Endothelial cell of umbilical vein (primary cell): ENCODE data around the gene SPTB. TPM values are rescaled to one million over a fixed set of nuclear protein-coding genes. Genes with fewer than 3 reads are reported as not detected.

Experiments
- BruUV-seq: library from RNA; stranded (reverse); fragments of 400-500 nt; replicated peaks from 2 replicates; lab custom pipeline; 2021; lab: Mats Ljungman, UMichigan
- CTCF ChIA-PET: fragments of 300-600, 350-600 bp; sonication (Branson Sonifier 250); formaldehyde crosslinking; loops from one replicate; lab custom pipeline; 2021; ENCODE audit warnings: antibody characterized with exemption, inconsistent platforms; lab: Charles Lee
- POLR2A ChIA-PET: fragments of 300-600, 350-600 bp; sonication (Branson Sonifier 250); formaldehyde crosslinking; loops from one replicate; lab custom pipeline; 2021; ENCODE audit warnings: antibody characterized with exemption, inconsistent platforms; lab: Charles Lee
- DNase-seq: peaks from one replicate; pipeline ENCODE4 v3.0.0-alpha.2; 2011; ENCODE audit warnings: low read depth, low spot score
- FAIRE-seq: peaks from 2 replicates; lab custom pipeline; 2011; peaks lifted over from hg19 to GRCh38; lab: Jason Lieb, UNC
- H2AFZ ChIP-seq: 2 replicates; pipeline ENCODE4 v1.6.0; 2012; ENCODE audit warnings: low read depth, low read length, control low read depth, inconsistent platforms
- H3K27ac ChIP-seq: 2 replicates; pipeline ENCODE4 v1.5.1; 2011; ENCODE audit warnings: low read depth, mild to moderate bottlenecking, control low read depth, low read length, moderate library complexity; ENCODE audit not compliant: insufficient read depth
- H3K27me3 ChIP-seq, 2 experiments: 2 replicates each; pipeline versions ENCODE4 v1.6.0 to v1.6.1; 2011; ENCODE audit warnings: low read length in 2 of 2, mixed read lengths in 1 of 2; ENCODE audit not compliant: control insufficient read depth in 2 of 2, insufficient read depth in 2 of 2
- H3K36me3 ChIP-seq, 2 experiments: 2 replicates in 1 of 2; 3 replicates in 1 of 2; pipeline ENCODE4 v1.5.1; 2011; ENCODE audit warnings: low read length in 2 of 2, mild to moderate bottlenecking in 1 of 2, moderate library complexity in 1 of 2; ENCODE audit not compliant: control insufficient read depth in 2 of 2, insufficient read depth in 2 of 2; ENCODE audit errors: extremely low read depth in 1 of 2
- H3K4me1 ChIP-seq: 3 replicates; pipeline ENCODE4 v1.5.1; 2011; ENCODE audit warnings: mild to moderate bottlenecking, low read length; ENCODE audit not compliant: control insufficient read depth, insufficient read depth; ENCODE audit errors: extremely low read depth
- H3K4me2 ChIP-seq: 2 replicates; pipeline ENCODE4 v1.6.1; 2011; ENCODE audit warnings: low read length, control low read depth, mixed read lengths; ENCODE audit not compliant: insufficient read depth
- H3K4me3 ChIP-seq, 3 experiments: fragments of 200-600 bp in 1 of 3; sonication (generic), shearing (Covaris generic) in 1 of 3; replicated peaks in 1 of 3; 2 replicates each; pipeline ENCODE4 v1.5.1; 2011 to 2016; ENCODE audit warnings: control low read depth in 3 of 3, low read length in 3 of 3, mild to moderate bottlenecking in 2 of 3, inconsistent platforms in 1 of 3, low read depth in 1 of 3, moderate library complexity in 1 of 3; ENCODE audit not compliant: insufficient read depth in 1 of 3
- H3K79me2 ChIP-seq: 2 replicates; pipeline ENCODE4 v1.6.0; 2012; ENCODE audit warnings: low read length, inconsistent platforms; ENCODE audit not compliant: control insufficient read depth, insufficient read depth
- H3K9ac ChIP-seq: replicated peaks from 2 replicates; pipeline ENCODE3; 2011; ENCODE audit warnings: low read length, control low read depth; ENCODE audit not compliant: insufficient read depth; ENCODE audit errors: extremely low read depth
- H3K9me1 ChIP-seq: replicated peaks from 3 replicates; pipeline ENCODE4 v1.6.0; 2011; ENCODE audit warnings: mild to moderate bottlenecking, low read length; ENCODE audit not compliant: control insufficient read depth, insufficient read depth; ENCODE audit errors: extremely low read depth
- H3K9me3 ChIP-seq: replicated peaks from 2 replicates; pipeline ENCODE4 v1.5.1; 2012; ENCODE audit warnings: low read length, inconsistent platforms; ENCODE audit not compliant: control insufficient read depth, insufficient read depth
- H4K20me1 ChIP-seq: replicated peaks from 2 replicates; pipeline ENCODE3; 2011; ENCODE audit warnings: mild to moderate bottlenecking, low read length; ENCODE audit not compliant: control insufficient read depth, insufficient read depth; ENCODE audit errors: extremely low read depth
- EZH2 ChIP-seq: IDR thresholded peaks from 2 replicates; pipeline ENCODE4 v1.6.1; 2012; ENCODE audit warnings: borderline replicate concordance, low read depth, mild to moderate bottlenecking, moderate library complexity, low read length, inconsistent platforms; ENCODE audit not compliant: severe bottlenecking
- FOS ChIP-seq: IDR thresholded peaks from 2 replicates; pipeline ENCODE4 v1.6.1; 2011; ENCODE audit warnings: mild to moderate bottlenecking, low read length, moderate library complexity, borderline replicate concordance; ENCODE audit not compliant: insufficient read depth
- GATA2 ChIP-seq: IDR thresholded peaks from 2 replicates; pipeline ENCODE4 v1.7.0; 2011; ENCODE audit warnings: low read depth, mild to moderate bottlenecking, moderate library complexity, mixed read lengths, low read length; ENCODE audit not compliant: insufficient read length, insufficient read depth
- JUN ChIP-seq: IDR thresholded peaks from 2 replicates; pipeline ENCODE4 v1.6.1; 2011; ENCODE audit warnings: borderline replicate concordance, low read depth; ENCODE audit not compliant: insufficient read length, insufficient read depth
- MAX ChIP-seq: IDR thresholded peaks from 2 replicates; pipeline ENCODE4 v1.6.1; 2011; ENCODE audit not compliant: insufficient read depth, insufficient read length
- MYC ChIP-seq: IDR thresholded peaks from one replicate; pipeline ENCODE4 v1.6.1; 2011; ENCODE audit warnings: mild to moderate bottlenecking, low read depth, low read length
- POLR2A ChIP-seq: IDR thresholded peaks from 2 replicates; pipeline ENCODE4 v1.6.1; 2012; ENCODE audit warnings: low read depth, mild to moderate bottlenecking, control low read depth, low read length
- POLR2AphosphoS5 ChIP-seq: IDR thresholded peaks from 2 replicates; pipeline ENCODE4 v1.6.1; 2012; ENCODE audit warnings: low read depth, mild to moderate bottlenecking, control low read depth, low read length, moderate library complexity; ENCODE audit not compliant: insufficient read depth
- dilution Hi-C: fragments of 300-500 bp; cut with MboI; formaldehyde crosslinking; loops from one replicate; pipeline ENCODE4 v1.15.0; 2019; ENCODE audit warnings: low sequenced_read_pairs; ENCODE audit not compliant: extremely low pct_ligation_motif_present
- intact Hi-C: fragments of 100-400 bp; cut with micrococcal nuclease; formaldehyde crosslinking; loops from one replicate; pipeline ENCODE4 v1.10.0; 2022
- polyA plus RNA-seq, 4 experiments: library from polyadenylated mRNA; depleted of rRNA in 3 of 4; stranded (reverse) in 3 of 4; unstranded in 1 of 4; fragments of >200 nt; gene quantifications; 2 replicates each; pipeline versions ENCODE4 v1.2.1 to v1.2.3, GENCODE V29; 2011 to 2012; ENCODE audit warnings: missing spikeins in 1 of 4
- total RNA-seq: library from RNA; stranded (reverse); gene quantifications from 2 replicates; pipeline ENCODE4 v1.2.3, GENCODE V29; 2021
- TF ChIP-seq, protein P1 (sequence below), 2 donors: IDR thresholded peaks; 1 replicate in 1 of 2; 2 replicates in 1 of 2; pipeline ENCODE4 v1.5.1; 2011; ENCODE audit warnings: low read length in 2 of 2, mild to moderate bottlenecking in 2 of 2, moderate library complexity in 2 of 2, control low read depth in 1 of 2, inconsistent platforms in 1 of 2, low read depth in 1 of 2; ENCODE audit not compliant: insufficient read depth in 1 of 2; ENCODE audit errors: extremely low read depth in 1 of 2

The SPTB gene
- total and polyA plus RNA-seq, 2 donors (not counting 3 experiments of a cell fraction or from before 2014, with no cell fraction given) = 0.03 to 0.07 TPM

- no TSS peak for BruUV-seq
- no peaks in the 10 kb centered on the region for H3K9me1 ChIP-seq
- no peaks in the 10 kb centered on the region for H3K9me3 ChIP-seq
- H3K36me3 ChIP-seq = no peaks in the 10 kb centered on the region
- no peak overlapping the region for H3K9ac ChIP-seq
- no peaks in the 10 kb centered on the region for H4K20me1 ChIP-seq
- H2AFZ ChIP-seq = no peak overlapping the region
- H3K4me1 ChIP-seq = no peaks in the 10 kb centered on the region
- TF ChIP-seq POLR2AphosphoS5 (no peak), GATA2 (no peak), MAX (no peak), POLR2A (no peak), JUN (no peak), FOS (no peak), MYC (no peak), EZH2 (no peak)
- TF ChIP-seq, protein P1, sequence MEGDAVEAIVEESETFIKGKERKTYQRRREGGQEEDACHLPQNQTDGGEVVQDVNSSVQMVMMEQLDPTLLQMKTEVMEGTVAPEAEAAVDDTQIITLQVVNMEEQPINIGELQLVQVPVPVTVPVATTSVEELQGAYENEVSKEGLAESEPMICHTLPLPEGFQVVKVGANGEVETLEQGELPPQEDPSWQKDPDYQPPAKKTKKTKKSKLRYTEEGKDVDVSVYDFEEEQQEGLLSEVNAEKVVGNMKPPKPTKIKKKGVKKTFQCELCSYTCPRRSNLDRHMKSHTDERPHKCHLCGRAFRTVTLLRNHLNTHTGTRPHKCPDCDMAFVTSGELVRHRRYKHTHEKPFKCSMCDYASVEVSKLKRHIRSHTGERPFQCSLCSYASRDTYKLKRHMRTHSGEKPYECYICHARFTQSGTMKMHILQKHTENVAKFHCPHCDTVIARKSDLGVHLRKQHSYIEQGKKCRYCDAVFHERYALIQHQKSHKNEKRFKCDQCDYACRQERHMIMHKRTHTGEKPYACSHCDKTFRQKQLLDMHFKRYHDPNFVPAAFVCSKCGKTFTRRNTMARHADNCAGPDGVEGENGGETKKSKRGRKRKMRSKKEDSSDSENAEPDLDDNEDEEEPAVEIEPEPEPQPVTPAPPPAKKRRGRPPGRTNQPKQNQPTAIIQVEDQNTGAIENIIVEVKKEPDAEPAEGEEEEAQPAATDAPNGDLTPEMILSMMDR (IDR thresholded peaks at IDR 0.05; ENCODE audit: extremely low read depth in 1 of 2, insufficient read depth in 1 of 2, low read depth in 1 of 2, low read length in 2 of 2) = no peak
- dilution Hi-C loops = no loop called here
- H3K27ac ChIP-seq = no peak overlapping the region
- intact Hi-C loops = no loop called here
- H3K79me2 ChIP-seq = no peaks in the 10 kb centered on the region
- no peak for FAIRE-seq
- peaks cover 2 to 18% of the 10 kb centered on the region in 2 experiments for H3K27me3 ChIP-seq
- H3K4me3 ChIP-seq = no peak overlapping the region
- ChIA-PET CTCF (interaction anchor here (0.7 to 2.9 kb wide), 4 partner anchors 27 to 193 kb away, joined by 4 to 8 read pairs (median 5); no protein-coding TSS in a partner anchor), POLR2A (interaction anchor here (0.6 kb wide), 1 partner anchor 246 kb away, joined by 3 read pairs; no protein-coding TSS in a partner anchor)
- no peak for DNase-seq
- no peak overlapping the region for H3K4me2 ChIP-seq
Measured at GRCh38 chr14:64826845-64827244, 52.9 kb downstream of the SPTB start.
